HG02798 (cell line): Measurements from ENCODE around the gene FCN1.

Source experiments
- ATAC-seq: cut with Tn5 transposase; IDR thresholded peaks from one replicate; pipeline ENCODE4 v1.9.1; 2021; ENCODE audit warnings: mild to moderate bottlenecking; ENCODE audit not compliant: unreplicated experiment, poor library complexity

Gene FCN1

DNA sequence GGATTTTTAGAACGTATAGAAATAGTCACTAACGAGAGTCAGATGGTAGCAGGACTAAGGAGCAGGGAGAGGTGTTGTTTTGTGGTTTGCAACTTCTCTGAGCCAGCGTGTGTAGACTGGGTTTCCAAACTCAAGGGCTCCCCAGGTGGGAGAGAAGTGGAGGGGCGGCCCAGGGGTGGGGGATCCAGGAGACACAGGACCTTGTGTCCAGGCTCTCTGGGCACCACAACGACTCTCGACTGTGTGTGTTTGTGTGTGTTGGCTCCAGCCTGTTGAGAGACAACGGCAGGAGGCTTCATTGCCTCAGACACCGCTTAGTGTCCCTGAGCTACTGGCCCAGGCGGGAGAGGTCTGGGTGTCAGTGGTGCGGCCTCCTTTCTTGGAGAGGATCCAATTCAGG is 934 bp upstream of the FCN1 start:
- no peak for ATAC-seq

DNA sequence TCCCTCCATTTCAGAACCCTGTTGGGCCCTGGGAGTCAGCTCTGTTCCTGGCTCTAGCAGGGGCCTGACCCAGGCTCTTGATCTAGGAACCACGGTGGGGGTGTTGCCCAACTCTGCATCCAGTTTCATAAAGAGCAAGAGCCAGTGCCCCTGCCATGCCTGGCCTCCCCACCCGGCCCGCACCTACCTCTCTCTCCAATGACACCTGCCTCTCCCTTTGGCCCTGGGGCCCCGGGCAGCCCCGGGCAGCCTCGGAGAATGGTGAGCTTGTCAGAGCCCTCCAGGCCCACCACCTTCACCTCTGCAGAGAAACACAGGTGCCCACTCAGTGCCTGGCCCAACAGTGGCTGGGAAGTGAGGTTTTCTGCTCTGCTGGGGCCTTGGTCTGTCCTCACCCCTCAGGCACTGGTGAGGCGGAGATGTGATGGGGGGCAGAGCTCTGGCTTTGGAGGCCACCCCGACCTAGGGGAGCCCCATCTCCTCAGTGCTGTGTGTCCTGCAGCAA is 1.5 kb downstream of the FCN1 start:
- no peak for ATAC-seq

DNA sequence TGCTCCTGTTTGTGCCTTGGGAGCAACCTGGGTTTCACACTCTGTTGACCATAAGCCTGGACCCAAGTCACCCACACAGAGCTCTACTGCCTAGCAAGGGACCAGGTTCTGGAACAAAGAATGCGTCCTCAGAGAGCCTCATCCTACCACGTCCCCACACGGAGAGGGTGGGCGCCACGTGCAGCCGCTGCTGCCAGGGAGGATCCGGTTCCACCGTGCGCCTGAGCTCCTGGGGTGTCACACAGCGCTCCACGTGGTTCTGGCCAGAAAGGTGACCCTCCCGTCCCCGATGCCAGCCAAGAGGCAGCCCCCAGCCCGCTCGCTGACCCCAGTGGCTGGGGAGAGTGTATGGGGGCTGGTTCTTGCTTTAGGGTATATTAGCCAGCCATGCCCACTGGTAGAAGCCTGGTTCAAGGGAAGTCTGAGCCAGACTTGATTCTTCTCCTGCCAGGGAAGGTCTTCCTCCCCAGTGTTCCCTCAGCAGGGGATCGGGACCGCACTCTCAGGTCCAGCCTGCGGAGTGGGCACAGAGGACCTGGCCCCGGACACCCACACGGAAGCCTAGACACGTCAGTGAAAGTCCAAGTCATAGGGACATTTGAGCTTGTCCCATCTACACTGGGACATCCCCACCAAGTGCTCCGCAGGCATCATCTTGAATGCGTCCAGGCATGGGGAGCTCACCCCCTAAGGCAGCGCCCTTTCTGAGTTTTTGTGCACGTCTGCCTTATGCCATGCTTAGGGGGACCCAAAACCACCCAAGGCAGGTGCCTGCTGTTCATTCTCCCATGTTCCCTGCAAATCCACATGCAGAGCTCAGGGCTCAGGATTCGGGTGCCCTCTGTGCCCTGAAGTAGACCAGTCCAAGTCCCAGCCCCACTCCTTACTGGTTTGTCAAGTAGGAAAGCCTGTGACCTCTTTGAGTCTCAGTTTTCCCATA is 2.4 kb downstream of the FCN1 start:
- ATAC-seq, result no peak

DNA sequence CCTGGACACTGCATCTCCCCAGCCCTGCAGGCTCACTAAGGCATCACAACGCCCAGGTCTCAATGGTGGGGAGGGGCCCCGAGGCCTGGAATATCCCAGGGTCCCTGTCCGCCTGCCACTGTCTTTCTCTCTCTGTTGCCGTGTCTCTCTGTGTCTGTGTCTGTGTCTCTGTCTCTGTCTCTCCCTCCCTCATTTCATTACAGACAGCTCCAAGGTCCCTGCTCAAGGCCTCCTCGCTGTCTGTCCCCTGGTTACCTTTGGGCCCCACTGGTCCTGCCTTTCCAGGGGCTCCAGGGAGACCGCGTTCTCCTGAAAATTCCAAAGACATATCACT is 3.2 kb downstream of the FCN1 start:
- no peak for ATAC-seq

DNA sequence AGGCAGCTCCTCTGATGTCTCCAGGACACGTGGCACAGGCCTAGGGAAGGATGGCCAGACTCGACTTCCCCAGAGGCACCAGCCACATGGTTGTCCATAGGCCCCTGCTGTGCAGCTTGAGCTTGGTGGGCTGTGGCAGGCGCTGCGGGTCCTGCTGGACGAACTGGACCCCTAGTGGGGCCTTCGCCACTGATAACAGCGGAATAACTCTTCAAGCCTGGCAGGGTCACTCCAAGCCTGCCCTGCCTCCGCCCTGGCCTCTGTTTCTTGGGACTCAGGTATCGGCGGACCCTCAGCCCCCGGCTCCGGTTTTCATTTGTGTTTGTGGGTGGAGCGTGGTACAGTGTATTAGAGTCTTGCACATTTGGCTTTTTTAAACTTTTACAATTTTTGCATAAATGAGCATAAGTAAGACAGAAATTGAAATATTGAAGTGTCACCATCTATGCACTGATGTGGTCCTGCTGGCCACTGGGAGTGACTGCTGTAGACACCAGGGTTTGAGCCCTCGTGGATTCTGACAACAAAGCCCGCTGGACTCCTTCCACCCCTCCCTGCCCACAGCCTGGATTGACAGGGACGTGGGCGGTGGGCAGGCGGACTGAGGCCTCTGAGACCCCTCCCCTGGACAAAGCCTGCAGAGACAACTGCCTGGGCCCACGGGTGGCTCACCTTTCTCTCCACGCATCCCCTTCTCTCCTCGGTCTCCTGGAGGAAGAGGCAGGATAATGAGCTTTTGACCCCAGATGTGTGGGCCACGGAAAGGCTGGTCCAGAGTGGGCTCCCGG is 3.8 kb downstream of the FCN1 start:
- ATAC-seq, result no peak

DNA sequence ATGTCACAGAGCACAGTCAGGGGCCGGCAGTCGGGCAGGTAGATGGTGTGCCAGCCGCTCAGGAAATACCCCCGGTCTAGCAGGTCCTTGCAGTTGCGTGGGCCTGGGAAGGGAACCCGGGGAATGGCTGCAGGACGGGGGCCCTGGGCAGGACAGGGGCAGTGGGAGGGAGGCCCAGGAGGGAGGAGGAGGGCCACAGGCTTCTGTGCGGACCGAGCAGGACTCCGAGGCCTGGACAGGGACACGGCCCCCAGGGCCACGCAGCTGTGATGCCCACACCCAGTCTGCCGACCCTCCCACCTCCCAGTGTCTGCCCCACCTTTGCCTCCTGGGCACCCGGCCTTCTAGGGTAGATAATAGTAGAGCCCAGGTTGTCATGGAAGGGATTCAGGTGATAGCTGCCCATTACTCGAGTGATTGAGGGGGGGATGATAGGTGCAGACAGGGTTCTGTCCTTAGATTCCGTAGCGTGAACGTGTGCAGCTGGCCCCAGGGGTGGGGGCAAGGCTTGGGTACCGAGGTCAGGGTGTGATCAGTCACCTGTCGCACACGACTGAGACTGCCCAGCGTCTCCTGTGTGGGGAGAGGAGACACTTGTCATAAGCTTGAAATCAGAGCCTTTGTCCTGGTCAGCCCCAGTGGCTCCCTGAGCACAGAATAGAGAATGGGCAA is 4.5 kb downstream of the FCN1 start:
- ATAC-seq, result no peak

DNA sequence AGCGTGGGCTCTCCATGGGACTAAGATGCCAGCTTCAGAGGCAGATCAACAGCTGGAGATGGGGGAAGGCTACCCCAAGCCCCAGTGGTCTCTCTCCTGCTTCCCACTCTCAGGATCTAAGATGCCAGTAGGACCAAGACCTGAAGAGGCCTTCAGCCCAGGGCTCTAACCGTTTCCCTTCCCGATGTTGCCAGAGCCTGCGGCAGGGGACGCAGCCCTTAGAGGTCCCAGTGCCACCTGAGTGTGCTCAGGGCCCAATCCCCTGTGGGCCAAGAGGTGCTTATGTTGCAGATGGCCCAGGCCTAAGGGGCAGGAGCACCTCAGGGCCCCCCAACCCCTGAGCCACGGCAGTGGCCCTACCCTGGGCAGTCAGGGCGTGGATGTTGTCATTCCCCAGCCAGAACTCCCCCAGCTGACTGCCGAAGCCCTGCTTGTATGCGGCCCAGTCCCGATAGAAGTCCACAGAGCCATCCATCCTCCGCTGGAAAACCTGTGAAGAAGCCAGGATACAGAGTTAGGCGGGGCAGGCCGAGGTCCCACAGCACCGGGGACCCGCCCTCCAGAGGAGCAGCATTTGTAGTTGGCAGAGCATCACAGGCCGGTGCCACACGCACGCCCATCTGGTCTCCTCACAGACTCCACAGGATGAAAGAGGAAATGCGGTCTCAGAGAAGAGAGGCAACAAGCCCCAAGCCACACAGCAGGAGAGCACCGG is 5.4 kb downstream of the FCN1 start:
- ATAC-seq, result no peak

DNA sequence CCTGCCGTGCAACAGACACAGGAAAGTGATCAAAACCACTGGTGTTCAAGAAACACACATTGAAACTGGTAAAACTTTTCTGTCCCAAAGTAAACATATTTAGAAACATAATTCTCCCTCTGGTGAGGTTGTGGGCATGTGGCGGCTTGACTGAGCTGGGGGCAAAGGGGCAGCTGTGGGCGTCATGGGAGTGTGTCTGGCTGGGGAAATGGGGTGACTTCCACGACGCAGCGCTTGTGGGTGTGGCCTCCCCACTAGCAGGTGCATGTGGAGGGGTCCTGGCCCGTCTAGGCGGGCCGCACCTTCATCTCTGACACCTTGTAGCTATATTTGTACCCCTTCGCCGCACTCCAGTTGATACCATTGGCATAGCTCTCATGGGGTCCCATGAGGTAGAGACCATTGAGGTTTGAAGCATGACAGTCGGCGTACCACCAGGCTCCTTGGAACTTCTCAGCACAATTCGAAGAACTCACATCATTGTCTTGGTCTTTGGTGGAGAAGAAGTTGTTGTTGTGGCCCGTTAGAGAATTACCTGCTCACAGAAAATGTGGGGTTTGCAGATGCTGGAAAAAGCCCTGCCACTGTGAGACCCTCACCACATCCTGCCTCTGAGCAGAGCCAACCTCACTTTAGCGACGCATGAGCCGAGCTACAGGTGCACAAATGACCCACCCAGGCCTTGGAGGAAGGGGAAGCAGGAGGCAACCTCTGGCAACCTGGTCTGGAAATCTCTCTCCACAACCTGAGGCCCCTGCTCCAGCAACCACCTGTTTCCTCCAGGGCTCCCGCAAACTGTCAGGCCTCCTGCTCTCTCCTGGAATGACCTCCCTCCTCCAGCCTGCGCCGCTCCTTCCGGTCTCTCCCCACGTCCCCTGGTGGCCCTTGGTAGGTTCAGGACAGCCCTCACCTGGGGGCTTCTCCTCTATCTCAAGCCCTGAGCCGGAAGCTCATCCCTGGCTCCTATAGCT is 7.9 kb downstream of the FCN1 start:
- ATAC-seq, result no peak

DNA sequence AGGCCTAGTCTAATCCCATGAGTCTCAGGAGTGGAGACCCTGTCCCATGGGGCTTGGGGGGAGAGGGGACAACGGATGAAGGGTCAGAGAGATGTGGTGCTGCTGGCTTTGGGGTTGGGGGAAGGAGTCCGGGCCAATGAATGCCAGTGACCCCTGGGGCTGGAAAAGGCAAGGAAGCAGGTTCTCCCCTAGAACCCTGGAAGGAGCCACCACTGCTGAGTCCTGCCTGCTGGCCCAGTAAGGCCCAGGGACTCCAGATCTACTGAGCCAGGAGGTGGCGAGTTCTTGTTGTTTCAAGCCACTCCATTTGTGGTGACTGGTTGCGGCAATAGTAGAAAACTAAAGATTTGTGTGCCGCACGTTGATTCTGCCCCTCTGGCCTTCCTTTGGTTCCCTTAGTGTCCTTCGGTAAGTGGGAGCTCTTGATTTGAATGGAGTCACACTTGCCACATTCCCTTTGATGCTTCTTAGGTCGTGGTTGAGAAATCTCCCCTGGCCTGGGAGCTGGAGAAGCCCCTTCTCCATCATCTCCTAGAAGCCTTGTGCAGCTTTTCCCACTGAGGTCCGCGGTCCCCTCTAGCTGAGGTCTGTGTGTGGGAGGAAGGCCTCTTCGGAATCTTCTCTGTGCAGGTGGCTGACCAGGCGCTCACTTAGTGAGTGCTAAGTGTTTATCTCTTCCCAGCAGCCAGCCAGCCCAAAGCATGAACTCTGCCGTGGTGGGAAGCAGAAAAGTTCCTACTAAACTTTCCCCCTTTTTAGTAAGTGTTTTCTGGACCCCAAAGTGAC is 9.0 kb downstream of the FCN1 start:
- ATAC-seq, result no peak

DNA sequence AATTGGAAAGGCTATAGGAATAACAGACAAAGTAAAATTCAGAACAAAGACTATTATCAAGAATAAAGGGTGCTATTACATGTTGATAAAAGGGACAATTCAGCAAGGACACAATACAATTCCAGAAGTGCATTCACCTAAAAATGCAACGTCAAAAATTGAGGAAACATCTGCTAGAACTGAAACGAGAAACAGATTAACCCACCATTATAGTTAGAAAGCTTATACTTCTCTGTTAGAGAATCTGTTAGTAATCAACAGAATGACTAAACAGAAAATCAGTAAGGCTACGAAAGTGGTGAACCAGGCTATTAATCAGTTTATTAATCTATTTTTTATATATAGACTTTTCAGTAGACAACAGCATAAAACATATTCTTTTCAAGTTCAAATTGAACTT is 14.8 kb downstream of the FCN1 start:
- ATAC-seq, result no peak

DNA sequence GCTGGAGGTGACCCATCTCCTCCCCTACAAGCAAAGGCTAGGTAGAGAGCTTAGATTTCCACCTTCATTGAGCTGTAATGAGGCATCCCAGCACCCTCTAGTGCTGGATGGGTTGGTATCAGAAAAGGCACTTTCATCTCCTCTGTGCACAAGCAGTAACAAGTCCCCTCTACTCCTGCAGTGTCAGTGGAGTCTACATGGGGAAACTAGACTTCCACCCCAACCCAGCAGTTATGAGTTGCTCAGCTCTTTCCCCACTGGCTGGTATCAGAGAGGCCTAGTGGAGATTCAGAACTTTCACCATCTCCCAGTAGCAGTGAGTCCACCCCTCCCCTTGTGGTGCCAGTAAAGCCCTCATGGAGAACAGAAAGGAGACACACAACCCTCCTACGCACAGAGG is 17.9 kb downstream of the FCN1 start:
- no peak for ATAC-seq

DNA sequence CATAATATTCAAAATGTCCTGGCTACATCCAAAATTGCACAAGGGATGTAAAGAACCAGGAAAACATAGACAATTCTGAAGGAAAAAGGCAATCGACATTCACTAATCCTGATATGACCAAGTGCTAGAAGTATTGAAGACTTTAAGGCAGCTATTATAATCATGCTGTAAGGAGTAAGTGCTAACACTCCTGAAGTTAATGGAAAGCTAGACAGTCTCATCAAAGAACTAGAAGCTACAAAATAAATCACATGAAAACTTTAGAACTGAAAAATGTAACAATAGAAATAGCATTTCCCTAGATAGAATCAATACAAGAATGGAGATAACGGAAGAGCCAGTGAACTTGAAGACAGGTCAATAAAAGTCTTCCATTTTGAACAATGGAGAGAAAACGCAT is 18.5 kb downstream of the FCN1 start:
- no peak for ATAC-seq

DNA sequence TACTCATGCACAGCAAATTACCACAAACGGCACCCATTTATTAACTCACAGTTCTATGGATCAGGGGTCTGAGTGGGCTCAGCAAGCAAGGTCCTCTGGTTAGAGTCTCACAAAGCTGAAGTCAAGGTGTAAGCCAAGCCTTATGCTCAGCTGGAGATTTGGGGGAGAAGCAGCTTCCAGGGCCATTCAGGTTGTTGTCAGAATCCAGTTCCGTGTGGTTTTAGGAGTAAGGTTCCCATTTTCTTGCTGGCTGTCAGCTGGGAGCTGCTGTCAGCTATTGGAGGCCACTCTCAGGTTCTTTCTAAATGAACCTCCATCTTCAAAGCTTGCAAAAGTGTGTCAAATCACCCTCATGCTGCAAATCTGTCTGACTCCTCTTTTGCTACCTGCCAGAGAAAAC is 19.4 kb downstream of the FCN1 start:
- no peak for ATAC-seq

DNA sequence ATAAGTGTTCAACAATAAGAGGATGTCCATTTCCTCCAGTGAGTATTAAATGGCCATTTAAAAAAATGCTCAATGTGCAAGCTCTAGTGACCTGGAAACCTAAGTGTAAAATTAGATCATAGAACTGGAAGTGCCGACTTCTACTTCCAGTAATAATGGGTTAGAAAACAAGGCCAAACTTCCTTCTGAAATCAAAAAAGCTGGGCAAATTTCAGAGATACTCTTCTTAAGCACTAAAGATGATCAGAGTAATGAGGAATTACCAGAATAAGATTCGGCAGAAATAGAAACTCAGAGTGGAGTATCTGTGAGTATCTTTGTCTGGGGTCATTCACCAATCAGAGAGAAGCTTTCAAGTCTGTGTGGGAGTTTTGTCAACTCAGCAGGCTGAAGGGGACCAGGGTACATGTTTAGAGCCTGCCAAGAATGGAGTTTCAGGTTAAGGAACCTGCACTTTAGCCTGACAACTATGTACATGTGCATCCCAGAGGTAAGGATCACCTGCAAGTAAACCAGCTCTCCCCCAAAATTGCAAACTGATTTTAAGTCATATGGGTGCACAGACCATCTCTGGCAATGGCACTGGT is 20.0 kb downstream of the FCN1 start:
- no peak for ATAC-seq

DNA sequence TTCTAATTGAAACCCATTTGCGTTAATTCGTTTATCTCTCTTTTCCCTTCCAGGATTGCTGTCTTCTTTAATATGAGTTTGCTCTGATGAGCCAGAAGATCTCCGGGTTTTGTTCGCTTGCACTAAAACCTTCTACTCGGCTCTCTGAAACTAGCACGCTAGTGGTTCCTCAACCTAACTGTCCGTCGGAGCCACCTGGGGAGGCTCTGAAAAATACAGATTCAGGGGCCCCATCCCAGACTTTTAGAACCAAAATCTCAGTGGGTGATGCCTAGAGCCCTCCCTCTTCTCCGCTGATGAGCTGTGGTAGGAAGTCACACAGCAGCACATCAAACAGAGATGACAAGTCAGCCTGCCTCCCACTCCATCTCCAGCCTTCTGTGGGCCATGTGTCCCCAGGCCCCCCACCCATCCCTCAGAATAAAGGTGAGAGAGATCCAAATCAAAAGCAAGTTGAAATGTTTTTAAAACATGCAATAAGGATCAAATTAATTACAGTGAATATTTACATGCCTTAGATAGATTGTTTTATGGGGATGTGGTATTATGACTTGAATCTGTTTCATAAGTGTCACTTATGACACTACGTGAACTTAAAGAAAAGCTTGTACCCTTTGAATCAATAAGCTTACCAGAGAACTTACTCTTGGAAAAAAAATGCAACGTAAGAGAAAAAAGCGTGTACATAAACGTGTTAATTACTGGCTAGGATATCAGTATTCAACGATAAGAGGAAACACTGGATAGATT is 20.7 kb downstream of the FCN1 start:
- ATAC-seq, result no peak

DNA sequence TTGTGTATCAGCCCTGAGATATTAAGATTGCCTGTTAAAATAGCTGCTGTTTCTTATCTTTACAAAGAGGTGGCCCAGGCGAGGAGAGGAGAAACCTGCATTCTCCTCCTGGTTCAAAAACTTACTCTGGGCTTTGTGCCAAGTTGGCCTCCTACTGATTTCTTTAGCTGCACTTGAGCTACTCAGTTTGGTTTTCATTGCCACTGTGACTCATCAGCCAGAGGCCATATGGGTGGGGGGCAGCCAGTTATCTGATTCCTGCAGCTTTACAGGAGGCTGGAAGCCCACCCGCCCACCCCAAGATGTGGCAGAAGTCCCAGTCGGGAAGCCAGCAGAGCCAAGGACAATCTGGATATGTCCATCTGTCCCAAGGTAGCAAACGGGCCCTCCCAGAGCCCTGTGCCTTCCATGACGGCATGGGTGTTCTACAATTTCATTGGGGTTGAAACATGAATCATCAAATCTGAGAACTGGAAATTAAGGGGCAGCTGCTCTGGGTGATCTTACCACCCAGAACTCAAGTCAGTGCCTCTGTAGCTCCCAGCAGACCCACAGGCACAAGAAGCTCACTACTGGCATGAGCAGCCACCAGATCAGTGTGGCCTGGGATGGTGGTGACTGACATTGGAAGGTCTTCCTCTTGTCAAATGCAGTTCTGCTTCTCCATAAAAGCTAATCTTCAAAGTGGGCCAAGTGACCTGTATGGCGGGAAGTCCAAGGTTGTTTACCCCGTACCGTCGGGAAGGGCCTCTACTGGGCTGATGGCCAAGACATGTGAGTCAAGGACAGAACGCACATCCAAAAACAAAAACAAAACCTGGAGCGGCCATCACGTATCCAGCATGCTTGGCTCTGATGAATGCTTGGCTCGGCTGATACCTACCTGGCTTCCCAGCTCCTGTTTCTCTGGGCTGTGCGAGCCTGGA is 21.5 kb downstream of the FCN1 start:
- no peak for ATAC-seq
